Measurements from ENCODE around the gene PCBP1. TPM values are rescaled to one million over a fixed set of nuclear protein-coding genes. Genes with fewer than 3 reads are reported as not detected.
"Not testable (repeated sequence)": the region's sequence is repeated elsewhere in the genome, so short reads cannot be mapped to it uniquely, and the experiment has no call there.

PCBP1 gene
- total and polyA plus RNA-seq, 5 donors: 233 to 280 (median 242) TPM

GRCh38 chr2:70049255-70049654 lies 38.0 kb upstream of the PCBP1 start:
- DNase-seq (no peak), ATAC-seq (no peak)
- intact Hi-C loops (cut with DNase I): no loop called here
- H3K9me3 ChIP-seq (ENCODE audit: control insufficient read depth, low read length): no peaks in the 10 kb centered on the region
- no peak overlapping the region for H3K4me3 ChIP-seq (ENCODE audit: low read length)
- H3K4me1 ChIP-seq (ENCODE audit: control insufficient read depth, insufficient read depth, low read length): peaks cover 2% of the 10 kb centered on the region
- H3K27ac ChIP-seq (ENCODE audit: low read length): no peak overlapping the region
- H3K27me3 ChIP-seq (ENCODE audit: control insufficient read depth, insufficient read depth): no peaks in the 10 kb centered on the region
- WGBS: 95% methylated on average over 1 of the region's 1 CpG

GRCh38 chr2:70050631-70051425 lies 36.4 kb upstream of the PCBP1 start:
- H3K27me3 ChIP-seq (ENCODE audit: control insufficient read depth, insufficient read depth): no peaks in the 10 kb centered on the region
- 86% methylated on average over 5 of the region's 5 CpGs for WGBS
- H3K9me3 ChIP-seq (ENCODE audit: control insufficient read depth, low read length): no peaks in the 10 kb centered on the region
- no peak overlapping the region for H3K4me3 ChIP-seq (ENCODE audit: low read length)
- intact Hi-C loops (cut with DNase I): no loop called here
- no peak for ATAC-seq
- no peak for DNase-seq
- no peak overlapping the region for H3K27ac ChIP-seq (ENCODE audit: low read length)
- H3K4me1 ChIP-seq (ENCODE audit: control insufficient read depth, insufficient read depth, low read length): peaks cover 2% of the 10 kb centered on the region

DNA sequence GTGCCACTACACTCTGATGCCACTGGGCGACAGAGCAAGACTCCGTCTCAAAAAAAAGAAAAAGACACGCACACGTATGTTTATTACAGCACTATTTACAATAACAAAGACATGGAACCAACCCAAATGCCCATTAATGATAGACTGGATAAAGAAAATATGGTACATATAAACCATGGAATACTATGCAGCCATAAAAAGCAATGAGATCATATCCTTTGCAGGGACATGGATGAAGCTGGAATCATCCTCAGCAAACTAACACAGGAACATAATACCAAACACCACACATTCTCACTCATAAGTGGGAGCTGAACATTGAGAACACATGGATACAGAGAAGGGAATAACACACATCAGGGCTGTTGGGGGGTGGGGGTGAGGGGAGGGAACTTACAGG lies 32.0 kb upstream of the PCBP1 start:
- DNase-seq; H3K27me3 ChIP-seq (ENCODE audit: control insufficient read depth, insufficient read depth); H3K9me3 ChIP-seq (ENCODE audit: control insufficient read depth, low read length); H3K27ac ChIP-seq (ENCODE audit: low read length); ATAC-seq; H3K4me3 ChIP-seq (ENCODE audit: low read length); intact Hi-C loops (cut with DNase I); H3K4me1 ChIP-seq (ENCODE audit: control insufficient read depth, insufficient read depth, low read length): not testable (repeated sequence)
- 100% methylated on average over 4 of the region's 4 CpGs for WGBS

GRCh38 chr2:70061317-70061716 lies 26.0 kb upstream of the PCBP1 start:
- intact Hi-C loops (cut with DNase I): no loop called here

GRCh38 chr2:70062270-70062669 lies 25.0 kb upstream of the PCBP1 start:
- no peak for ATAC-seq
- intact Hi-C loops (cut with DNase I): no loop called here
- WGBS: 96% methylated on average over 2 of the region's 2 CpGs

More at GRCh38 chr2:70061317-70061716, 26.0 kb upstream of the PCBP1 start:
- 88% methylated on average over 2 of the region's 2 CpGs for WGBS
- Histone ChIP-seq H3K4me3 (ENCODE audit: low read length) (no peak overlapping the region), H3K27me3 (ENCODE audit: control insufficient read depth, insufficient read depth) (no peaks in the 10 kb centered on the region), H3K9me3 (ENCODE audit: control insufficient read depth, low read length) (no peaks in the 10 kb centered on the region), H3K4me1 (ENCODE audit: control insufficient read depth, insufficient read depth, low read length) (no peaks in the 10 kb centered on the region), H3K27ac (ENCODE audit: low read length) (no peak overlapping the region)
- DNase-seq: no peak
- no peak for ATAC-seq

GRCh38 chr2:70068119-70068518 lies 19.2 kb upstream of the PCBP1 start:
- WGBS: 93% methylated on average over 3 of the region's 3 CpGs
- H3K27me3 ChIP-seq (ENCODE audit: control insufficient read depth, insufficient read depth): no peaks in the 10 kb centered on the region
- intact Hi-C loops (cut with DNase I): no loop called here
- peaks cover 4% of the 10 kb centered on the region for H3K4me1 ChIP-seq (ENCODE audit: control insufficient read depth, insufficient read depth, low read length)
- ATAC-seq: no peak
- H3K9me3 ChIP-seq (ENCODE audit: control insufficient read depth, low read length): no peaks in the 10 kb centered on the region
- DNase-seq: no peak
- H3K4me3 ChIP-seq (ENCODE audit: low read length): no peak overlapping the region
- H3K27ac ChIP-seq (ENCODE audit: low read length): no peak overlapping the region

More at GRCh38 chr2:70062270-70062669, 25.0 kb upstream of the PCBP1 start:
- Histone ChIP-seq H3K4me1 (ENCODE audit: control insufficient read depth, insufficient read depth, low read length) (no peaks in the 10 kb centered on the region), H3K9me3 (ENCODE audit: control insufficient read depth, low read length) (no peaks in the 10 kb centered on the region), H3K4me3 (ENCODE audit: low read length) (no peak overlapping the region), H3K27me3 (ENCODE audit: control insufficient read depth, insufficient read depth) (no peaks in the 10 kb centered on the region), H3K27ac (ENCODE audit: low read length) (no peak overlapping the region)
- DNase-seq: no peak

- ATAC-seq: no peak
- intact Hi-C loops (cut with DNase I): no loop called here
- Histone ChIP-seq H3K27ac (ENCODE audit: low read length) (no peak overlapping the region), H3K9me3 (ENCODE audit: control insufficient read depth, low read length) (no peaks in the 10 kb centered on the region), H3K27me3 (ENCODE audit: control insufficient read depth, insufficient read depth) (no peaks in the 10 kb centered on the region), H3K4me1 (ENCODE audit: control insufficient read depth, insufficient read depth, low read length) (peaks cover 4% of the 10 kb centered on the region), H3K4me3 (ENCODE audit: low read length) (no peak overlapping the region)
- DNase-seq: no peak
- 90% methylated on average over 3 of the region's 3 CpGs for WGBS
These were observed 18.2 kb upstream of the PCBP1 start for GRCh38 chr2:70069049-70069448.

DNA sequence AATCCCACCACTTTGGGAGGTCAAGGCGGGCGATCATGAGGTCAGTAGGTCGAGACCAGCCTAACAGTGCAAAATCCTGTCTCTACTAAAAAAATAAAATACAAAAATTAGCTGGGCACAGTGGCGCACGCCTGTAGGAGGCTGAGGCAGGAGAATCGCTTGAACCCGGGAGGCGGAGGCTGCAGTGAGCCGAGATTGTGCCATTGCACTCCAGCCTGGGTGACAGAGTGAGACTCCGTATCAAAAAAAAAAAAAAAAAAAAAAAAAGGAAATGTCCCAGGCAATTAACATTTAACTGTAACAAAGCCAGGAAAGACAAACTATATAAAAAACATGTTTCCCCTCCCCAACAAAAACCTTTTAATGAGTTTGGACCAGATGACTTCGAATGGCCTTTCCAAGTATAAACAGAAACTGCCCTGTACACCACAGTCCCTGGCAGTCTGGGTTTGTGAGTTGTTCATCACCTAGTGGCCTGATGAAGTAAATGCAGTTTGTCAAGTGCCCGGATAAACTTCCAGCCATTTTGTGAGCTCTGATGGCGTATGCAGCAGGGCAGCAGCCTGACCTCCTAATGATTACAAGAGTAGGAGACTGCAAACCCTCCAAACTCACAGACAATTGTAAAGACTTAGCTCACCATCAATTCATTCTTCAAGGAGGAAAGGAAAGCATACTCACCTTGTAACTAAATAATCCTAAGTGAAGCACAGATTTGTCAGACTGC lies 16.6 kb upstream of the PCBP1 start:
- DNase-seq (peak; percentile 40 to 69 (median 67)), ATAC-seq (peak; percentile 95 to 96)
- 55% methylated on average over 13 of the region's 13 CpGs for WGBS
- Histone ChIP-seq H3K4me1 (ENCODE audit: control insufficient read depth, insufficient read depth, low read length) (peaks cover 4% of the 10 kb centered on the region), H3K4me3 (ENCODE audit: low read length) (no peak overlapping the region), H3K27ac (ENCODE audit: low read length) (peak overlapping the region; percentile 68), H3K27me3 (ENCODE audit: control insufficient read depth, insufficient read depth) (no peaks in the 10 kb centered on the region), H3K9me3 (ENCODE audit: control insufficient read depth, low read length) (no peaks in the 10 kb centered on the region)
- intact Hi-C loops (cut with DNase I): loop anchor here in 2 of 4 donors (2.0 to 5.0 kb wide), 2 partner anchors 153 to 158 kb away; partner anchors contain the start of gene MXD1 (in 1 of the 2)

- DNase-seq (no peak), ATAC-seq (no peak)
- WGBS: 87% methylated on average over 5 of the region's 5 CpGs
- no peaks in the 10 kb centered on the region for H3K27me3 ChIP-seq (ENCODE audit: control insufficient read depth, insufficient read depth)
- H3K4me1 ChIP-seq (ENCODE audit: control insufficient read depth, insufficient read depth, low read length): peaks cover 4% of the 10 kb centered on the region
- intact Hi-C loops (cut with DNase I): loop anchor here in 1 of 4 donors (5.0 kb wide), 1 partner anchor 156 kb away; the partner anchor contains the start of gene MXD1
- no peak overlapping the region for H3K4me3 ChIP-seq (ENCODE audit: low read length)
- H3K9me3 ChIP-seq (ENCODE audit: control insufficient read depth, low read length): no peaks in the 10 kb centered on the region
- no peak overlapping the region for H3K27ac ChIP-seq (ENCODE audit: low read length)
These were observed 13.8 kb upstream of the PCBP1 start for GRCh38 chr2:70073493-70073892.

DNA sequence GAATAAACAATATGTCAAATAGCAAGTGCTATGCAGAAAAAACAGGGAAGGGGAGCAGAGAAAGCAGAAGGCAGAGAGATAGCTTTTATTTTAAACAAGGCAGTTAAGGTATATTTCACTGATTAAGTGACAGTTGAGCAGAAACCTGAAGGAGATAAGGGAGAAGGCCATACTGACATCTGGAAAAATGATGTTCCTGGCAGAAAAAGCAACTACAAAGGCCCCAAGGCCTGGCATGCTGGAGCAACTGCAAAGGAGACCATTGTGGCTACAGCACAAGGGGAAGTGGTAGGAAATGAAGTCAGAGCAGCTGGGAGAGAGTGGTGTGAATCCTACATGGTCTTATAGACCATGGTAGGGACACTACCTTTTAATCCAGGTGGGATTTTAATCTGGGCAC lies 8.9 kb upstream of the PCBP1 start:
- Histone ChIP-seq H3K27ac (ENCODE audit: low read length) (no peak overlapping the region), H3K27me3 (ENCODE audit: control insufficient read depth, insufficient read depth) (no peaks in the 10 kb centered on the region), H3K9me3 (ENCODE audit: control insufficient read depth, low read length) (no peaks in the 10 kb centered on the region), H3K4me1 (ENCODE audit: control insufficient read depth, insufficient read depth, low read length) (peaks cover 1% of the 10 kb centered on the region), H3K4me3 (ENCODE audit: low read length) (no peak overlapping the region)
- DNase-seq (no peak), ATAC-seq (no peak)
- intact Hi-C loops (cut with DNase I): no loop called here

- intact Hi-C loops (cut with DNase I): loop anchor here in 1 of 4 donors (10.0 kb wide), 1 partner anchor 166 kb away; the partner anchor contains the start of gene MXD1
- WGBS: 93% methylated on average over 3 of the region's 3 CpGs
- no peak overlapping the region for H3K27ac ChIP-seq (ENCODE audit: low read length)
- no peak for DNase-seq
- ATAC-seq: no peak
- H3K9me3 ChIP-seq (ENCODE audit: control insufficient read depth, low read length): no peaks in the 10 kb centered on the region
- H3K4me1 ChIP-seq (ENCODE audit: control insufficient read depth, insufficient read depth, low read length): peaks cover 4% of the 10 kb centered on the region
- H3K27me3 ChIP-seq (ENCODE audit: control insufficient read depth, insufficient read depth): no peaks in the 10 kb centered on the region
- no peak overlapping the region for H3K4me3 ChIP-seq (ENCODE audit: low read length)
These were observed 6.6 kb upstream of the PCBP1 start for GRCh38 chr2:70080610-70081200.

All from right cardiac atrium (tissue), 5 donors.